Activated CD8-positive, alpha-beta memory T cell treated with anti-CD3 and anti-CD28 coated beads, Interleukin-2, amount 50 U/mL, for 1 hour (primary cell): ENCODE measurements around the gene RPRD1A.
"Not testable (repeated sequence)": the region's sequence is repeated elsewhere in the genome, so short reads cannot be mapped to it uniquely, and the experiment has no call there.

Experiments
- DNase-seq: peaks from one replicate; pipeline ENCODE4 v3.0.0-alpha.2; 2020; ENCODE audit errors: extremely low read depth

The RPRD1A gene

DNA sequence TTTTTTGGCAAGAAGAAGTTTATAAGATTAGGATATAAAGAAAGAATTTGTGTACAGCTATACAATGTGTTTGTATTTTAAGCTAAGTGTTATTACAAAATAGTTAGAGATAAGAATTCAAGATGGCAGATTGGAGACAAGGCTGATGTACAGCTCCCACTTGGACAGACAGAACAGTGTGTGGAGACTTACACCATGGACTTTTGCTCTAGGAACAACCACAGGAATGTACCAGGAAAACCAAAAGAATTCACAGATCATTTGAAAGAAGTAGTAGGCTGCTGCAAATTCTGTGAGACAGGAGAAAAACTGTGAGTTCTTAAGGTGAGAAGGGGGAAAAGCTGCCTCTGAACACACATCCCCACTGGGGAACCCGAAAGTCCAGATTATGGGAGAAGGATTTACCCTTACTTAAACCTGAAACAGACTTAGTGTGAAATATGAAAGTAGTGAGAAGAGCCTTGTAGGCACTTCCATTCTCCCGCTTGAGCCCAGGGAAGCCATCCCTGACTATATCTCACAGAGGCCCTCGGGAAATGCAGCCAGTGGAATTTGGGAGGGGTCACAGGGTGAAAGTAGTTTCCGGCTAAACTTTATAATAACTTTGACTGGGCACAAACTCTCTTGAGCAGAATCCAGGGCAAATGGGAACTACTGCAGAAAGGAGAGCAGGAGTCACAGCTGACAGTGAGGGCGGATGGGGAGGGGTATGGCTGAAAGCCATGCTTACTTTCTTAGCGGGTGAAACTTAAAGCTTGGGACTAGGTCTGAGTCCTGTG lies 11.6 kb upstream of the RPRD1A start:
- DNase-seq: no peak

DNA sequence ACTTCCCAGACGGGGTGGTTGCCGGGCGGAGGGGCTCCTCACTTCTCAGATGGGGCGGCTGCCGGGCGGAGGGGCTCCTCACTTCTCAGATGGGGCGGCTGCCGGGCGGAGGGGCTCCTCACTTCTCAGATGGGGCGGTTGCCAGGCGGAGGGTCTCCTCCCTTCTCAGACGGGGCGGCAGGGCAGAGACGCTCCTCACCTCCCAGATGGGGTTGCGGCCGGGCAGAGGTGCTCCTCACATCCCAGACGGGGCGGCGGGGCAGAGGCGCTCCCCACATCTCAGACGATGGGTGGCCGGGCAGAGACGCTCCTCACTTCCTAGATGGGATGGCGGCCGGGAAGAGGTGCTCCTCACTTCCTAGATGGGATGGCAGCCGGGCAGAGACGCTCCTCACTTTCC lies 10.4 kb upstream of the RPRD1A start:
- DNase-seq: not testable (repeated sequence)

DNA sequence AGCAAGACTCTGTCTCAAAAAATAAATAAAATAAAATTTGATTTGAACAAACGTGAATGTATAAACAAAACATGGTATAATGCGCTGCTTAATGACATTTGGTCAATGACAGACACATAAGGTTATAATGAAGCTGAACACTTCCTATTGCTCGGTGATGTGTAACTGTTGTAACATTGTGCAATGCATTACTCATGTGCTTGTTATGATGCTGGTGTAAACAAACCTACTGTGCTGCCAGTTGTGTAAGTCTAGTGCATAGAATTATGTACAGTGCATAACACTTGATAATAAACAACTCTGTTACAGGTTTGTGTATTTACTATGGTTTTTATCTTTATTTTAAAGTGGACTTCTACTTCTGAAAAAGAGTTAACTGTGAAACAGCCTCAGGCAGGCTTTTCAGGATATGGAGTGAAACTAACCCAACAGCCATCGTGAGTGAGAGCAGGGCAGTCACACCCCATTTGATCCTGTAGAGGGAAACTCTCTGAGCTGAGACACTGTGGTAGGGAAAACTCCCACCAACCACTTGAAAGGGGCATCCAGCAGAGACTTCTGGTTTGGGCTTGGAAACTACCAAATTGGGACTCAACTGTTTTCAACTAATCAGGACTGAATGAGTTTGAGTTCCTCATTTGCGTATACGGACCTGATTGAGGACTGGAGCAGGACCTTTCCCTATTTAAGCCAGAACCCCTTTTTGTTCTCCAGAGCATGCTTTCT lies 8.7 kb upstream of the RPRD1A start:
- DNase-seq: no peak

DNA sequence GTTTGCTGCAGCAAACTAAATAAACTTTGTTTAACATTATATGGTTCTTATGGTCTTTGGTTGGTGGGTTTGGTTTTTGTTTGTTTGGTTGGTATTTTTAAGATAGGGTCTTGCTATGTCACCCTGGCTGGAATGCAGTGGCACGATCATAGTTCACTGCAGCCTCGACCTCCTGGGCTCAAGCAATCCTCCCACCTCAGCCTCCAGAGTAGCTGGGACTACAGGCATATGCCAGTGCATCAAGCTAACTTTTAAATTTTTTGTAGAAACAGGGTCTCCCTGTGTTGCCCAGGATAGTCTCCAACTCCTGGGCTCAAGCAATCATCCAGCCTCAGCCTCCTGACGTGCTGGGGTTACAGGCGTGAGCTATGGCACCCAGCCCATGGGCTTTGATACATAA lies 7.1 kb upstream of the RPRD1A start:
- DNase-seq: no peak

DNA sequence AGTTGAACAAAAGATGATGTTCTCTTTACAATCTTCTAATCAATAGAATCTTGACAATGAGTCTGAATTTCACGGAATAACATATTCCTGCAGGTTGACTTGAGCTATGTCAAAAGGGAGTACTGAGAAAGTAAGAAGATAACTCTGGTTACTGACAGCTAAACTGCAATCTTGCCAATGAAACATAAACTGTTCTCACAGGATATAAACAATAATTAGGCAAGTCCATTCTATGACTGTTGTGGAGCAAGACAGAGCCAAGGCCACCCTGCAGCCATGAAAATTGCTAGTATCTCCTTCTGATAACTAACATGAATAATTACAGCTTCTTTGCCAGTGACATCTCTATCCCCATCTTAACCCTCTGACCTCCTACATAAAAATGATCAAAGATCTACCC lies 6.3 kb upstream of the RPRD1A start:
- DNase-seq: no peak

DNA sequence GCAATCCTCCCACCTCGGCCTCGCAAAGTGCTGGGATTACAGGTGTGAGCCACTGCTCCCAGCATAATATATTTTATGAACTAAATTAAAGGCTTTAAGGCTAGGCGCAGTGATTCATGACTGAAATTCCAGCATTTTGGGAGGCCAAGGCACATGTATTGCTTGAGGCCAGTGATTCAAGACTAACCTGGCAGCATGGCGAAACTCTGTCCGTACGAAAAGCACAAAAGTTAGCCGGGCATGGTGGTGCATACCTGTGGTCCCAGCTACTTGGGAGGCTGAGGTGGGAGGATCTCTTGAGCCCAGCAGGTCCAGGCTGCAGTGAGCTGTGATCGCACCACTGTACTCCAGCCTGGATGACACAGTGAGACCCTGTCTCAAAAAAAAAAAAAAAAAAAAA lies 5.0 kb upstream of the RPRD1A start:
- not testable (repeated sequence) for DNase-seq

DNA sequence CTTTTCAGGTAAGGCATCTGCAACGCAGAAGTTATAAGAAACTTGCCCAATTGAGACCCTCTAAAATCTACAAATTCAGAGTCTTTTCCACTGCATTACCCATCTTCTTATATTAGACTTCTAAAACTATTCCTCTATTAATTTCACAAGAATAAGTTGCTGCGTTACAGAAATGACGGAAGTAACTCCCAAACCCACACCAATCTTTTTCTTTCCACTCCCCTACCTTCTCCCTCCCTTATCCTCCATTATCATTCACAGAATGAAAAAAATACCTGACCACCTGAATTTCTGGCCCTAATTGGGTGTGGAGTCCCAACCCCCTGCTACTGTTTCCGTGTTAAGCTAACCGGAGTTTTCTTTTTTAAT lies 689 bp downstream of the RPRD1A start:
- no peak for DNase-seq

DNA sequence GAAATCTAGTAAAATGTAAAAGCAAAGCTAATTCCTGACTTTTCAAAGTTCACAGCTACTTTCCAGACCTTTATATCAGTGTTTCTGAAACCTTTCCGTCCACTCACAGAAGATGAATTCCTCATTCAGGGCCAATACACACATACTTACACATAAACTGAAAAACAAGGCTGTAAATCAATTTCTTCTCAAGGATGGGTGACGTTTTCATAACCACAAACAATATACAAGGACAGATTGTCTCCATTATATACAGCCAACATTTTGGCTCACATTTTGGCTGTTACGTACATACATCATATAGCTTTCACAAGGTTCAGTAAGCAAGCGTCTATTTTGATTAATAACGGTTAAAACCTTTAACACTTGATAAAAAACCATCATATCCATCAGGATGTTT lies 1.4 kb downstream of the RPRD1A start:
- no peak for DNase-seq

DNA sequence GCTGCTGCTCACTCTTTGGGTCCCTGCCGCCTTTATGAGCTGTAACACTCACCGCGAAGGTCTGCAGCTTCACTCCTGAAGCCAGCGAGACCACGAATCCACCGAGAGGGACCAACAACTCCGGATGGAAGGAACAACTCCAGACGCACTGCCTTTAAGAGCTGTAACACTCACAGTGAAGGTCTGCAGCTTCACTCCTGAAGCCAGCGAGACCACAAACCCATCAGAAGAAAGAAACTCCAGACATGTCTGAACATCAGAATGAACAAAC lies 2.6 kb downstream of the RPRD1A start:
- not testable (repeated sequence) for DNase-seq

DNA sequence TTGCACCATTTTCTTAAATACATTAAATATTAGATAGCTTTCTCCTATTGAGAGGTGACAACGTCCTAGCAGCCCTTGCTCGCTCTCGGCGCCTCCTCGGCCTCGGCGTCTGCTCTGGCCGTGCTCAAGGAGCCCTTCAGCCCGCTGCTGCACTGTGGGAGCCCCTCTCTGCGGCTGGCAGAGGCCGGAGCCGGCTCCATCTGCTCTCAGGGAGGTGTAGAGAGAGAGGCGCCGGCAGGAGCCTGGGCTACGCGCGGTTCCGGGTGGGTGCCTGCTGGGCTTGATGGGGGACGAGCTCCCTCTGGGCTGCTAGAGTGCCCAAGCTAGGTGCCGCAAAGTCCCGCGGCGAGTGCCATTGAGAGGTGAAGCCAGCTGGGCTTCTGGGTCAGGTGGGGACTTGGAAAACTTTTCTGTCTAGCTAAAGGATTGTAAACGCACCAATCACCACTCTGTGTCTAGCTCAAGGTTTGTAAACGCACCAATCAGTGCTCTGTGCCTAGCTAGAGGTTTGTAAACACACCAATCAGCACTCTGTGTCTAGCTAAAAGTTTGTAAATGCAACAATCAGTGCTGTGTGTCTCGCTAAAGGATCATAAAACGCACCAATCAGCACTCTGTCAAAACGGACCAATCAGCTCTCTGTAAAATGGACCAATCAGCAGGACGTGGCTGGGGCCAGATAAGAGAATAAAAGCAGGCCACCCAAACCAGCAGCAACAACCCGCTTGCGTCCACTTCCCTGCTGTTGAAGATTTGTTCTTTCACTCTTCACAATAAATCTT lies 3.1 kb downstream of the RPRD1A start:
- no peak for DNase-seq

DNA sequence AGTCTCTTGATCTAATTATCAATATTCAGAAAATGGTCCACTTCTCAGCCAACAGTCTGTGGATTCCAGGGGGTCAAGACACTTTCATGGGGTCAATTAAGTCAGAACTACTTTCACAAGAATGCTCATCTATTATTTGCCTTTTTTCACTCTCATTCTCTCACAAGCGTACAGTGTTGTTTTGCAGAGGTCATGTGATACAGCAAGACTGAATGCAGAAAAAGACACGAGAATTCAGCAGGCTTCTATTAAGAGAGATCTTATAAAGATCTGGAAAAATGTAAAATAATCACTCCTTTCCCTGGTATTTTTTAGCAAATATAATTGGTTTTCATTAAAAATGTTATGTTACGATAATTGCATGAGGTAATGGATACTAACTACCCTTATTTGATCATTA lies 8.7 kb downstream of the RPRD1A start:
- DNase-seq: no peak

DNA sequence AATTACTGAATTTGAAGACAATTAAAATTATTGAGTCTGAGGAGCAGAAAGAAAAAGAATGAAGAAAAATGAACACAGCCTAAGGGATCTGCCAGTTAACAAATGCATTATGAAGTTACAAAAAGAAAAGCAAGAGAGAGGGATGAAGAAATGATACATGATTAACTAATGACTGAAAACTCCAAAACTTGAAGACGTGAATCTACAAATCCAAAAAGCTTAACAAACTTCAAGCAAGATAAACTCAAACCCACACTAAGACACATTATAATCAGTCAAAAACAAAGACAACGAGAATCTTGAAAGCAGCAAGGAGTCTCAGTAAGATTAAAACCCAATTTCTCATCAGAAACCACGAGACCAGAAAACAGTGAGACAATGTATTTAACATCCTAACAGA lies 15.6 kb downstream of the RPRD1A start:
- DNase-seq: no peak

DNA sequence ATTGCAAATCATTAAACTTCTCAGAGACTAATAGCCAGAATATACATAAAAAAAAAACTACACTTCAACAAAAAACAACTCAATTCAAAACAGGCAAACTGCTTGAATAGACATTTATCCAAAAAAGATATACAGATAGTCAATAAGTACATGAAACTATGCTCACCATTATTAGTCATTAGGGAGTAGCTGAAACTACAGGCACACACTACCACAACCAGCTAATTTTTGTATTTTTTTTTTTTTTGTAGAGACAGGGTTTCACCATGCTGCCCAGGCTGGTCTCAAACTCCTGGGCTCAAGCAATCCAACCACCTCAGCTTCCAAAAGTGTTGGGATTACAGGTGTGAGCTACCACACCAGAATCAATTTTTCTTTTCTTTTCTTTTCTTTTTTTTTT lies 16.9 kb downstream of the RPRD1A start:
- no peak for DNase-seq

DNA sequence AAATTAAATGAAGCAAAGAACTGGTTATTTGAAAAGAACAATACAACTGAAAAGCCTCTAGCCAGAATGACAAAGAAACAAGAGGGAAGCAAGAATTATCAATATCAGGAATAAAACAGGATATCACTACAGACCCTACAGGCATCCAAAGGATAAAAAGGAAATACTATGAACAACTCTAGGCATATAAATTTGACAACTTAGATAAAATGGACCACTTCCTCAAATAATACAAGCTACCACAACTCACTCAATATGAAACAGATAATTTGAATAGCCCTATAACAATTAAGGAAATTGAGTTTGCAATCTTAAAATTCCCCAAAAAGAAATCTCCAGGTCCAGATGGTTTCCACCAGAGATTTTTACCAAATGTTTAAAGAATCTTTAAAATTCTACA lies 19.8 kb downstream of the RPRD1A start:
- no peak for DNase-seq

DNA sequence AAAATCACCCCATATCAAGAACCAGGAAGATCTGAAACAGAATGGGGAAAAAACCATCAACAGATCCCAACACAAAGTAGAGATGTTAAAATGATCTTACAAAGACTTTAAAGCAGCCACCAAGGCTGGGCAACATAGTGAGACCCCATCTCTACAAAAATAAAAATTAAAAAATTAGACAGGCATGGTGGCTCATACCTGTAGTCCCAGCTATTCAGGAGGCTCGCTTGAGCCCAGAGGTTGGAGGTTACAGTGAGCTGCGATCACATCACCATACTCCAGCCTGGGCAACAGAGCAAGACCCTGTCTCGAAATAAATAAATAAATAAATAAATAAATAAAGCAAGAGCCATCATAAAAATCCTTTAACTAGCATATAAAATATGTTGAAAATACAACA lies 20.5 kb downstream of the RPRD1A start:
- DNase-seq: no peak

DNA sequence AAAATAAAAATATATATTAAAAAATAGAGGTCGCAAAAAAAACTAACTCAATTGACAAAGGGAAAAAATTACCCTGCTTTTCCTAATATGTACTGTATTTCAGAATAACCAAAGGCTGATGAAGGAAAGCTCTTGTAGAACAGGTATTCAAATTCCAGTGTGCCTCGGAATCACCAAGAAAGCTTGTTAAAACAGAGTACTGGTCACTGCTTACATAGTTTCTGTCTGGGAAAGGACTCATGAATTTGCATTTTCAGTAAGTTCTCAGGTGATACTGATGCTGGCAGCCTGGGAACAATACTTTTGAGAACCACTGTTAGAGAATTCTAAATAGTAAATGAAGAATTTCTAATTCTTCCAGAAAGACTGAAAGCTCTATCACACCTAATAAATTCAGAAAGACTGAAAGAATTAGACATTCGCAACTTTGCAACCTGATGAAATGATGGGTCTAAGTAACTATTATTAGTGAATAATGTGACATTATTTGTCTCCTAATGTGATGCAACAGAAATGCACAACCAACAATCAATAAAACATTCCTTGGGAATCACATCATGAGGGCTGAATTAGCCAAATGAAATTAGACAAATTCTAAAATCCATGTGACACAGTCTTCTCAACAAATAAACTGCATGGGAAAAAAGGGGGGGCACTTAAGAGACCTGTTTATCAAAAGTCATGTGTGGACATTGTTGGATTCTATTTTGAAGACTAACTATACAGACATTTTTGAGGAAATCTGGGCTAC lies 21.9 kb downstream of the RPRD1A start:
- no peak for DNase-seq

DNA sequence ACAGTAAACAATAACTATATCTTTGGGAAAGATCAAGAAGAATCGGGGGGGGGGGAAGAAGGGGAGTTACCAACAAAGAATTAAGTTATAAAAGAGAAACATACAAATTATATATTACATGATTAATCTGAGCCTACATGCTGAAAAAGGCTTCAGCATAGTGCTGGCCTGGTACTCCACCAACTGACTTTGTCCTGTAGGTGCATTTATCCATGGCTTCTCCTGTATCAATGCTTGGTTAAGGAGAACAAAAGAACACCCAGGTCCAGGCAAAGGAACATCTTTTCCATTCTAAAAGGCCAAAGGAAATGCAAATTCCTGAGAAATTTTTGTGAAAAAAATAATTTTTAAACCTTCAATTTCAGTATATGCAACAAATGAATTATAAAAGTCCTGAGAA lies 24.2 kb downstream of the RPRD1A start:
- DNase-seq: no peak

DNA sequence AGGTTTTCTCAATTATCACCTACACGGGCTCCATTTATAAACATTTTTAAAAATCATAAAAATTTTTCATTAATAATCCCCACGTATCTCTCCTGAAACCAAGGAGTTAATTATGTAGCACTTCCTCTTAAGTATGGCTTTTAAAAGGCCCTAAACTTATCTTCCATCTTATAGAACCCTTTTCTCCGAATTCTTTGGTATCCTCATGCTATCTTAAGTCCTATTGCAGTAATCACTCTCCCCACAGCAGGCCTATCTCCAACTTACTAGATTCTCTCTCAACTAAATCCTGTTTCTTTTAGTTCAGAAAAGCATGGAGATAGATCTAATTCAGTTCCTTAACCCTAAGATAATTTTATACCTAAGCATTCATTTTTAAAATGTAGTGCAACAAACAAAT lies 26.2 kb downstream of the RPRD1A start:
- DNase-seq: no peak

DNA sequence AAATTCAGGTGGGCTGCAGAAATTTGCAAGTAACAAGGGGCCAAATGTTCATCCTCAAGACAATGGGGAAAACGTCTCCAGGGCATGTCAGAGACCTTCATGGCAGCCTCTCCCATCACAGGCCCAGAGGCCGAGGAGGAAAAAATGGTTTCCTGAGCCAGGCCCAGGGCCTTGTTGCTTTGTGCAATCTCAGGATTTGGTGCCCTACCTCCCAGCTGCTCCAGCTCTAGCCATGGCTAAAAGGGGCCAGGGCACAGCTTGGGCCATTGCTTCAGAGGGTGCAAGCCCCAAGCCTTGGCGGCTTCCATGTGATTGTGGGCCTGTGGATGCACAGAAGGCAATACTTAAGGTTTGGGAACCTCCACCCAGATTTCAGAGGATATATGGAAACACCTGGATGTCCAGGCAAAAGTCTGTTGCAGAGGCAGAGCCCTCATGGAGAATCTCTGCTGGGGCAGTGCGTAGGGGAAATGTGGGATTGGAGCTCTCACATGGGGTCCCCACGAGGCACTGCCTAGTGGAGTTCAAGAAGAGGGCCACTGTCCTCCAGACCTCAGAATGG lies 29.2 kb downstream of the RPRD1A start:
- no peak for DNase-seq

DNA sequence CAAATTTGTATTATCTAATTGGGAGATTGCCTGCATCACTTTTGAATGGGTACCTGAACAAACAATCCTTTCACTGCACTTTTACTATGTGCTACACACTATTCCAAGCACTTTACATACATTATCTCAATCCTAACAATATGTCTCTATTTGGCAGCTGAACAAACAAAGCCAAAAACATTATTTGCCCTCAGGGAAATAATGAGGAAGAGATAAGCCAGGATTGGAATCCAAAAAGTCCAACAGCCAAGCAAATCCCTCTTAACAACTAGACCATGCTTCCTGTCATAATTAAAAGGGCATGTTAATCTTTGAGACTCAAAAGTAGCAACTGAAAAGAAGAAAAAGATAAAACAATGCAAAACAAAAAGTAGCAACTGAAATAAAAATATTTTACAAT lies 32.1 kb downstream of the RPRD1A start:
- no peak for DNase-seq

DNA sequence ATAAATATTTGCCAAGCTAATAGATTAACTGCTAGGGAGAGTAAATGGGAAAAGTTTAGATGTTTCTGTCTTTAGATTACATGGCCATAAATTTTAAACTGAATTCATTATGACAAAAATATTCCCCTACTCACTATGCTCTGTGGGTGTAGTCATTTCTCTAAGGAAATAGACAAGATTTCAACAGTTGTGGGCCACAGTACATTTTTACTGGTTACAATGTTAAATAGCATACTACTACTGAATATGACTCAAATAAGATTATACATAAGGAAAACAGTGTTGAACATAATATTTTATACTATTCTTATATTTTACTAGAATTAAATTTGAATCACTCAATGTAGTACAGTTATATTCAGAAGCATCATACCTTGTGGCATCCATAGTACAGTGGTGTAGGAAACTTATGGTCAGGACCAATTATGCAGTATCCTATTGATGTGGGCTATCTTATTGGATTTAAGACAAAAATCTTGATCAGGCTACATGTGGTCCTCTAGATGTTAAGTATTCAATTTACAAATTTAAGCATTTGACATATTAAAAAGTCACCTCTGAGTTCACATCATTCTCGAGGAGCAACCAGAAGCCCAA lies 33.0 kb downstream of the RPRD1A start:
- DNase-seq: no peak

DNA sequence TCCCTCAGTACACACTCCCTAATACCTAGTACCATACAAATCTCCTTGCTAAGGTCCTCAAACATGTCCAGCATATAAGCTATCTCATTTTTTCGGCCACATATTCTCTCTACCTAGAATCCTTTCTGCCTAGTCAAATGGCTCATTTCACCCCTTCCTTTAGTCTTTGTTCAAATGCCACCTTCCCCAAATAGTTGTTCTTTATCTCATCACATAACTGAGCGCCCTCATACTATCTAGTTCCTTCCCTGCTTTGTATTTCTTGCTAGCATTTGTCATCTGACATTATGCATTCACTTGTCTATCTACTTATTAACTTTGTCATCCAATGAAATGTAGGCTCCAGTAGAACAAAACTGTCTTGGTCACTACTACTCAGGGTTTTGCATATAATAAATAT lies 35.5 kb downstream of the RPRD1A start:
- no peak for DNase-seq
